Ishikawa (cell line): ENCODE measurements around the gene CLK4.

Source experiments
- CEBPB ChIP-seq: IDR thresholded peaks from 2 replicates; pipeline ENCODE4 v1.6.1; 2012
- CREB1 ChIP-seq: IDR thresholded peaks from 2 replicates; pipeline ENCODE4 v1.6.1; 2012; ENCODE audit warnings: low read depth
- EGR1 ChIP-seq: IDR thresholded peaks from 2 replicates; pipeline ENCODE4 v1.6.1; 2012
- EP300 ChIP-seq: IDR thresholded peaks from 2 replicates; pipeline ENCODE4 v1.6.1; 2012; ENCODE audit warnings: borderline replicate concordance
- FOXM1 ChIP-seq: IDR thresholded peaks from 2 replicates; pipeline ENCODE4 v1.6.1; 2012; ENCODE audit warnings: low read depth, borderline replicate concordance
- NFIC ChIP-seq: IDR thresholded peaks from 2 replicates; pipeline ENCODE4 v1.6.1; 2012
- RAD21 ChIP-seq: IDR thresholded peaks from 2 replicates; pipeline ENCODE4 v1.6.1; 2012; ENCODE audit warnings: low read depth
- TAF1 ChIP-seq: IDR thresholded peaks from 2 replicates; pipeline ENCODE4 v1.6.1; 2012; ENCODE audit warnings: low read depth, mild to moderate bottlenecking
- TCF12 ChIP-seq: IDR thresholded peaks from 2 replicates; pipeline ENCODE4 v1.6.1; 2012; ENCODE audit warnings: low read depth
- TEAD4 ChIP-seq: IDR thresholded peaks from 2 replicates; pipeline ENCODE4 v1.6.1; 2012
- YY1 ChIP-seq: IDR thresholded peaks from 2 replicates; pipeline ENCODE4 v1.6.1; 2012; ENCODE audit warnings: low read depth
- ZBTB7A ChIP-seq: IDR thresholded peaks from 2 replicates; pipeline ENCODE4 v1.6.1; 2012; ENCODE audit warnings: low read depth
- TF ChIP-seq, protein P1 (sequence below): IDR thresholded peaks from 2 replicates; pipeline ENCODE4 v1.6.1; 2012
- TF ChIP-seq, protein P2 (sequence below): IDR thresholded peaks from 2 replicates; pipeline ENCODE4 v1.6.1; 2012
- TF ChIP-seq, protein P3 (sequence below): IDR thresholded peaks from 2 replicates; pipeline ENCODE4 v1.6.1; 2012; ENCODE audit warnings: low read depth, mild to moderate bottlenecking

CLK4 gene

DNA sequence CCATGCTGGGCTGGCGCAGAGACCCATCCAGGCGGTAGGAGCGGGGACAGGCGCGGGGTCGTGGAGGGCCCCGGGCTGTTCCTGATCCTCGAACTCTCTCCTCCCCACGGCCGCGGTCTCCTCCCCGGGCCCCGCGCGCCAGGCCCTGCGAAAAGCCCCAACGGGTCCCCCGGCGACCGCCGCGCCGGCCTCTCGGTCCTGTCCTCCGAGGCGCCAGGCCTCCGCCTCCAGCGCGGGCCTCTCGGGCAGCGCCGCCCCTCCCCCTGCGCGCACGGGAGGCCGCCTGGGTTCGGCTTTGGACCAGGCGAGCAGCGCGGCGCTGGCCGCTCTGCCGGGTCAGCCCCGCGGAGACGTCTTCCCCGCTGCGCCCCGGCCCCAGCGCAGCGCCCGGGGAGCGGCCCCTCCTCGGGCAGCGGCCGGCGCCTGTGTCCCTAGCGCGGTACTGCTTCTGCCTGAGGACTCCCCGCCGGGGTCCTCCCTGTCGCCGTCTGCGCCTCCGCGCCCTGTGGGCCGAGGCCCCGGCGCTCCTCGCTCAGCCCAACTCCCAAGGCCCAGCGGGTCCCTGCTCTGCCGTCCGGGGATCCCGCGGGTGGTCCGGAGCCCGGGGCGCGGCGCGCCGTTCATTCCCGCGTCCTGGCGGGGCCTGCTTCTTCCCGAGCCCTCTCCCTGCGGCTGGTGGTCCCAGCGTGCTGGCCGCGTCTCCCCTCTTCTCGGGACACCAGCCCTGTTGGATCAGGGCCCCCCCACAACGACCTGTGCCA, 50.1 kb downstream of the CLK4 start:
- TF ChIP-seq TEAD4 (no peak), TCF12 (no peak), EGR1 (no peak), EP300 (no peak), ZBTB7A (no peak), YY1 (no peak), RAD21 (no peak), CREB1 (no peak), TAF1 (no peak)
- TF ChIP-seq, protein P1, sequence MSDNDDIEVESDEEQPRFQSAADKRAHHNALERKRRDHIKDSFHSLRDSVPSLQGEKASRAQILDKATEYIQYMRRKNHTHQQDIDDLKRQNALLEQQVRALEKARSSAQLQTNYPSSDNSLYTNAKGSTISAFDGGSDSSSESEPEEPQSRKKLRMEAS = no peak
- TF ChIP-seq, protein P2, sequence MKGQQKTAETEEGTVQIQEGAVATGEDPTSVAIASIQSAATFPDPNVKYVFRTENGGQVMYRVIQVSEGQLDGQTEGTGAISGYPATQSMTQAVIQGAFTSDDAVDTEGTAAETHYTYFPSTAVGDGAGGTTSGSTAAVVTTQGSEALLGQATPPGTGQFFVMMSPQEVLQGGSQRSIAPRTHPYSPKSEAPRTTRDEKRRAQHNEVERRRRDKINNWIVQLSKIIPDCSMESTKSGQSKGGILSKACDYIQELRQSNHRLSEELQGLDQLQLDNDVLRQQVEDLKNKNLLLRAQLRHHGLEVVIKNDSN = no peak
- TF ChIP-seq, protein P3, sequence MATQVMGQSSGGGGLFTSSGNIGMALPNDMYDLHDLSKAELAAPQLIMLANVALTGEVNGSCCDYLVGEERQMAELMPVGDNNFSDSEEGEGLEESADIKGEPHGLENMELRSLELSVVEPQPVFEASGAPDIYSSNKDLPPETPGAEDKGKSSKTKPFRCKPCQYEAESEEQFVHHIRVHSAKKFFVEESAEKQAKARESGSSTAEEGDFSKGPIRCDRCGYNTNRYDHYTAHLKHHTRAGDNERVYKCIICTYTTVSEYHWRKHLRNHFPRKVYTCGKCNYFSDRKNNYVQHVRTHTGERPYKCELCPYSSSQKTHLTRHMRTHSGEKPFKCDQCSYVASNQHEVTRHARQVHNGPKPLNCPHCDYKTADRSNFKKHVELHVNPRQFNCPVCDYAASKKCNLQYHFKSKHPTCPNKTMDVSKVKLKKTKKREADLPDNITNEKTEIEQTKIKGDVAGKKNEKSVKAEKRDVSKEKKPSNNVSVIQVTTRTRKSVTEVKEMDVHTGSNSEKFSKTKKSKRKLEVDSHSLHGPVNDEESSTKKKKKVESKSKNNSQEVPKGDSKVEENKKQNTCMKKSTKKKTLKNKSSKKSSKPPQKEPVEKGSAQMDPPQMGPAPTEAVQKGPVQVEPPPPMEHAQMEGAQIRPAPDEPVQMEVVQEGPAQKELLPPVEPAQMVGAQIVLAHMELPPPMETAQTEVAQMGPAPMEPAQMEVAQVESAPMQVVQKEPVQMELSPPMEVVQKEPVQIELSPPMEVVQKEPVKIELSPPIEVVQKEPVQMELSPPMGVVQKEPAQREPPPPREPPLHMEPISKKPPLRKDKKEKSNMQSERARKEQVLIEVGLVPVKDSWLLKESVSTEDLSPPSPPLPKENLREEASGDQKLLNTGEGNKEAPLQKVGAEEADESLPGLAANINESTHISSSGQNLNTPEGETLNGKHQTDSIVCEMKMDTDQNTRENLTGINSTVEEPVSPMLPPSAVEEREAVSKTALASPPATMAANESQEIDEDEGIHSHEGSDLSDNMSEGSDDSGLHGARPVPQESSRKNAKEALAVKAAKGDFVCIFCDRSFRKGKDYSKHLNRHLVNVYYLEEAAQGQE = no peak

DNA sequence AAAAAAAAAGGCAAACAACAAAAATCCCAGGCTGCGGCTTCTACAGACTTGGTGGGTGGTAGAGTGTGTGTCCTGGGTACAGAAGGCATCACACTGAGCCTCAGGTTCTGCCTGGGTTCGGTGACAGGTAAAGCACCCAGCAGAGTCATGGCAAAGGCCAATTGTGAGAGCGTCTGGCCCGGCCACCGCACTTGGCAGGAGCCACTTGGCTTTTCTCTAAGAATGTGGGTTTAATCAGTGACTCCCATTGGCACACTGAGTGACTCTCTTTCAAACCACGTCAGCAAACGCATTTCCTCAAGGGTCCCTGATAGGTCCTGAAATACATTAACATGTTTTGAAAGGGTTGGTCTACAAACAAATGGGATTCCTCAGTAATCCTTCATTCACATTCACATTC, 53.6 kb downstream of the CLK4 start:
- TF ChIP-seq TAF1 (no peak), YY1 (no peak), FOXM1 (no peak), CEBPB (no peak), EGR1 (no peak), CREB1 (no peak), RAD21 (no peak), ZBTB7A (no peak), EP300 (no peak), NFIC (no peak)
- TF ChIP-seq, protein P1 = no peak
- TF ChIP-seq, protein P2 = no peak
- TF ChIP-seq, protein P3 = no peak

DNA sequence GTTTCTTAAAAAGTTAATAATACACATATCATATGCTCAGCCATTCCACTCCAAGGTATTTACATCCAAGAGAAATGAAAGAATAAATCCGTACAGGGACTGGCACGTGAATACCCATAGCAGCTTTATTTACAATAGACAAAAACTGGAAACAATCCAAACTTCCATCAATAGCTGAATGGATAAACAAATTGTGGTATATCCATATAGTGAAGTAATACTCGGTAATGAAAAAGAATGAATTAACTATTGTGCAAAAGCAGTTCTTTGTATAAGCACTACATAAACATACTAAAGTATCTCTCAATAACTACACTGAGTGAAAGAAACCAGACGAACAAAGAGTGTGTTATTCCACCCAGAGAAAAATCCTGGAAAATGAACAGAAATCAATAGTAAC, 54.2 kb downstream of the CLK4 start:
- TF ChIP-seq CEBPB (no peak), EGR1 (no peak), TAF1 (no peak), FOXM1 (no peak), YY1 (no peak), NFIC (no peak), CREB1 (no peak), ZBTB7A (no peak), TCF12 (no peak), RAD21 (no peak)
- TF ChIP-seq, protein P3 = no peak
- TF ChIP-seq, protein P2 = no peak
- TF ChIP-seq, protein P1 = no peak

DNA sequence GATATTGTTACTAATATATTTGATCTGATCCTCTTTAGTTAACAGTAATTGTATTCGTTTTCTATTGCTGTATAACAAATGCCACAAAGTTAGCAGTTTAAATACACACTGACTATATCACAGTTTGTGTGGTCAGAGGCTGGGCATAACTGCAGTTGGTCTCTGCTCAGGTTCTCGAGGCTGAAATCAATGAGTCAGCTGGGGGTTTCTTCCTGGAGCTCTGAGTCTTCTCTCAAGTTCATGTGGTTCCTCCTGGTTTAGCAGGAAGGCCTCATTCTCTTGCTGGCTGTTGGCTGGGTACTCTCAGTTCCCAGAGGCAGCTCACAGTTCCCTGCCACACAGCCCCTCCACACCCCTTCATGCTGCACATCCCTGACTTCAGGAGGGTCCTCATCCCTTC, 57.4 kb downstream of the CLK4 start:
- no peak for TF ChIP-seq ZBTB7A
- TF ChIP-seq FOXM1 = no peak
- no peak for TF ChIP-seq YY1
- no peak for TF ChIP-seq CREB1
- TF ChIP-seq CEBPB = no peak
- TF ChIP-seq EP300 = no peak
- TF ChIP-seq EGR1 = no peak
- no peak for TF ChIP-seq TAF1
- TF ChIP-seq, protein P1 = no peak
- TF ChIP-seq, protein P3 = no peak
- TF ChIP-seq, protein P2 = no peak
- TF ChIP-seq TCF12 = no peak
- TF ChIP-seq TEAD4 = no peak
